Testis (tissue), 3 donors: ENCODE results near the gene SEMA3G. TPM values are rescaled to one million over a fixed set of nuclear protein-coding genes. Genes with fewer than 3 reads are reported as not detected.
A peak's percentile ranks its signal among the peaks of the same experiment; 100 is the strongest.

ENCODE experiments used
- DNase-seq: peaks from one replicate; pipeline ENCODE4 v3.0.0-alpha.2; 2019
- H3K27ac ChIP-seq, 2 donors: fragments of 200-600 bp; sonication (generic); one replicate each; pipeline ENCODE4 v1.5.1; 2019
- H3K27me3 ChIP-seq: fragments of 200-600 bp; sonication (generic); one replicate; pipeline ENCODE4 v1.5.1; 2019
- H3K36me3 ChIP-seq: fragments of 200-600 bp; sonication (generic); one replicate; pipeline ENCODE4 v1.5.1; 2017; ENCODE audit warnings: low read depth; ENCODE audit errors: missing control alignments
- H3K4me1 ChIP-seq: fragments of 200-600 bp; sonication (generic); one replicate; pipeline ENCODE4 v1.5.1; 2019
- H3K4me3 ChIP-seq, 2 donors: fragments of 200-600 bp; sonication (generic); one replicate each; pipeline ENCODE4 v1.5.1; 2017 to 2019
- H3K9me3 ChIP-seq: fragments of 200-600 bp; sonication (generic); one replicate; pipeline ENCODE4 v1.5.1; 2017
- POLR2A ChIP-seq: fragments of 450-650 bp; IDR thresholded peaks from one replicate; pipeline ENCODE4 v1.6.1; 2017; ENCODE audit warnings: antibody characterized with exemption, mild to moderate bottlenecking, moderate library complexity
- WGBS, 2 donors: methylation state at CpG; one replicate each; pipeline ENCODE4 v1.1.5; 2018; 5-methylcytosine and 5-hydroxymethylcytosine counted together
- intact Hi-C: fragments of 100-400 bp; cut with DNase I; formaldehyde crosslinking; loops from one replicate; pipeline ENCODE4 v1.15.1; 2023; ENCODE audit warnings: low total_unique reads
- polyA plus RNA-seq: library from polyadenylated mRNA; stranded (reverse); fragments of 350-450 nt; fragmentation: Illumina TruSeq; extraction: RNeasy Lipid Tissue Mini Kit (QIAGEN cat#74804); gene quantifications from one replicate; pipeline ENCODE4 v1.2.3, GENCODE V29; 2014; ENCODE audit warnings: low read depth, low replicate concordance; ENCODE audit not compliant: insufficient read depth
- total RNA-seq, 2 donors: library from RNA; depleted of rRNA; stranded (reverse); fragments of >200 nt; gene quantifications; one replicate each; pipeline ENCODE4 v1.2.3, GENCODE V29; 2016
- TF ChIP-seq, protein P1 (sequence below), 3 experiments: fragments of 450-650 bp in 2 of 3; fragments of 200-600 bp in 1 of 3; sonication (generic) in 1 of 3; IDR thresholded peaks; one replicate each; pipeline ENCODE4 v1.5.1; 2016 to 2019; ENCODE audit warnings: antibody characterized with exemption in 3 of 3, mild to moderate bottlenecking in 2 of 3, moderate library complexity in 1 of 3

The SEMA3G gene
- total and polyA plus RNA-seq, 3 donors from 2014 or later = 1.7 to 3.1 (median 2.1) TPM

- TF ChIP-seq, protein P1, sequence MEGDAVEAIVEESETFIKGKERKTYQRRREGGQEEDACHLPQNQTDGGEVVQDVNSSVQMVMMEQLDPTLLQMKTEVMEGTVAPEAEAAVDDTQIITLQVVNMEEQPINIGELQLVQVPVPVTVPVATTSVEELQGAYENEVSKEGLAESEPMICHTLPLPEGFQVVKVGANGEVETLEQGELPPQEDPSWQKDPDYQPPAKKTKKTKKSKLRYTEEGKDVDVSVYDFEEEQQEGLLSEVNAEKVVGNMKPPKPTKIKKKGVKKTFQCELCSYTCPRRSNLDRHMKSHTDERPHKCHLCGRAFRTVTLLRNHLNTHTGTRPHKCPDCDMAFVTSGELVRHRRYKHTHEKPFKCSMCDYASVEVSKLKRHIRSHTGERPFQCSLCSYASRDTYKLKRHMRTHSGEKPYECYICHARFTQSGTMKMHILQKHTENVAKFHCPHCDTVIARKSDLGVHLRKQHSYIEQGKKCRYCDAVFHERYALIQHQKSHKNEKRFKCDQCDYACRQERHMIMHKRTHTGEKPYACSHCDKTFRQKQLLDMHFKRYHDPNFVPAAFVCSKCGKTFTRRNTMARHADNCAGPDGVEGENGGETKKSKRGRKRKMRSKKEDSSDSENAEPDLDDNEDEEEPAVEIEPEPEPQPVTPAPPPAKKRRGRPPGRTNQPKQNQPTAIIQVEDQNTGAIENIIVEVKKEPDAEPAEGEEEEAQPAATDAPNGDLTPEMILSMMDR (IDR thresholded peaks at IDR 0.05) = no peak
- no peak for TF ChIP-seq POLR2A
- no peaks in the 10 kb centered on the region for H3K9me3 ChIP-seq
- 94 to 98% methylated on average over 16 to 58 of the region's 59 CpGs for WGBS, 2 donors
- H3K4me1 ChIP-seq = peaks cover 74% of the 10 kb centered on the region
- H3K27ac ChIP-seq = peak overlapping the region; percentile 44 to 81
- intact Hi-C loops = loop anchor here (5.0 kb wide), 1 partner anchor 49 kb away; the partner anchor contains the start of gene UQCC5
- no peaks in the 10 kb centered on the region for H3K27me3 ChIP-seq
- DNase-seq = no peak
- no peak overlapping the region for H3K4me3 ChIP-seq
- no peaks in the 10 kb centered on the region for H3K36me3 ChIP-seq
These were observed 43.1 kb upstream of the SEMA3G start for GRCh38 chr3:52487788-52488691.

DNA sequence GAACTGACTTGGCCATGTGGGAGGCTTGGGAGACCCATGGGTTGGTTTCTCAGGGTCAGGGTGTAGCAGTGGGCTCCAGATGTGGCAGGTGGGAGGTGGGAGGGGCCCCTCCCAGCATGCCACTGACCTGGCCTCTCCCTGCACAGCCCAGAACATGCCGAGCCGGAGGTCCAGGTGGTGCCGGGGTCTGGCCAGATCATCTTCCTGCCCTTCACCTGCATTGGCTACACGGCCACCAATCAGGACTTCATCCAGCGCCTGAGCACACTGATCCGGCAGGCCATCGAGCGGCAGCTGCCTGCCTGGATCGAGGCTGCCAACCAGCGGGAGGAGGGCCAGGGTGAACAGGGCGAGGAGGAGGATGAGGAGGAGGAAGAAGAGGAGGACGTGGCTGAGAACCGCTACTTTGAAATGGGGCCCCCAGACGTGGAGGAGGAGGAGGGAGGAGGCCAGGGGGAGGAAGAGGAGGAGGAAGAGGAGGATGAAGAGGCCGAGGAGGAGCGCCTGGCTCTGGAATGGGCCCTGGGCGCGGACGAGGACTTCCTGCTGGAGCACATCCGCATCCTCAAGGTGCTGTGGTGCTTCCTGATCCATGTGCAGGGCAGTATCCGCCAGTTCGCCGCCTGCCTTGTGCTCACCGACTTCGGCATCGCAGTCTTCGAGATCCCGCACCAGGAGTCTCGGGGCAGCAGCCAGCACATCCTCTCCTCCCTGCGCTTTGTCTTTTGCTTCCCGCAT is 42.3 kb upstream of the SEMA3G start:
- Histone ChIP-seq H3K27me3 (no peaks in the 10 kb centered on the region), H3K27ac (peak overlapping the region; percentile 10 to 86), H3K36me3 (no peaks in the 10 kb centered on the region), H3K4me1 (peaks cover 78% of the 10 kb centered on the region), H3K4me3 (no peak overlapping the region), H3K9me3 (no peaks in the 10 kb centered on the region)
- intact Hi-C loops = loop anchor here (5.0 kb wide), 1 partner anchor 50 kb away; the partner anchor contains the start of gene UQCC5
- TF ChIP-seq, protein P1 (IDR thresholded peaks at IDR 0.05) = no peak
- no peak for TF ChIP-seq POLR2A
- 86% methylated on average over 9 to 31 of the region's 31 CpGs for WGBS, 2 donors
- DNase-seq = no peak

GRCh38 chr3:52484680-52485461 is 40.0 kb upstream of the SEMA3G start:
- Histone ChIP-seq H3K4me3 (no peak overlapping the region), H3K4me1 (peaks cover 83% of the 10 kb centered on the region), H3K27ac (peak overlapping the region; percentile 80 to 86), H3K9me3 (no peaks in the 10 kb centered on the region), H3K36me3 (no peaks in the 10 kb centered on the region), H3K27me3 (no peaks in the 10 kb centered on the region)
- no peak for TF ChIP-seq POLR2A
- TF ChIP-seq, protein P1 (IDR thresholded peaks at IDR 0.05) = no peak
- intact Hi-C loops = loop anchor here (5.0 kb wide), 1 partner anchor 52 kb away; the partner anchor contains the start of gene UQCC5
- no peak for DNase-seq
- 54 to 65% methylated on average over 10 of the region's 10 CpGs for WGBS, 2 donors

DNA sequence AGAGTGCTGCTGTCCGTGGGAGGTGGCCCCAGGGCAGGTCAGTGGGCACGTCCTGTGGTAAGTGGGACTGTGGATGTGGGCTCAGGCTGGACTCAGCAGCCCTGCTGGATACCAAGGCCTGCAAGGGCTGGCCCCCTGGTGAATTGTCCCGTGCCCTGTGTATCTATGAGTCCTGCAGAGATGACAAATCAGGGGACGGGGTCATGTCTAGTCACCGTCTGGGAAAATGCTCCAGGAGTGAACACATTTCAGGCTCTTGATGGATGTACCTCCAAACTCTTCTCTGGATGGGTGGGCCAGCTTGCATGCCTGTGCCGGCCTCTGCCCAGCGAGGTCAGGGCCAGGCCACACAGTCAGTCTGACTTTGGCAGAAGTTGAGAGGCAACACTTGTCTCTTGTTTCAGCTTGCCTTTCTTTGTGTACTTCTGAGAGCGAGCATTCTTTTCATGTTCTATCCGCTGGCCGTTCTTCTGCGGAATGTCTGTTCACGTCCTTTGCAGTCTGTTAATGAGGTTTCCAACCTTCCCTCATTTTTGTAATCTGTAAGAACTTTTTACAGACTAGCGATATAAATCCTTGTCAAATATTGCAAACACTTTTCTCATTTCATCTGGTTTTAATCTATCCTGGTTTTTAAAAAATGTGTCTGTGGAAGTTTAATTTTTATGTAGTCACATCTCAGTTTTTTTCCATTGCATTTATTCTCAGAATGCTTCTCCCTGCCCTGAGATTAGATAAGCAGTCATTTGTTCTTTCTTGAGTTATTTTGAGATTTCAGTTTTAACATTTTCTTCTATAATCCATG is 38.9 kb upstream of the SEMA3G start:
- Histone ChIP-seq H3K27ac (peak overlapping the region; percentile 80 to 86), H3K4me1 (peaks cover 79% of the 10 kb centered on the region), H3K36me3 (no peaks in the 10 kb centered on the region), H3K9me3 (no peaks in the 10 kb centered on the region), H3K27me3 (no peaks in the 10 kb centered on the region), H3K4me3 (no peak overlapping the region)
- 32 to 37% methylated on average over 9 to 13 of the region's 13 CpGs for WGBS, 2 donors
- intact Hi-C loops = no loop called here
- peak; percentile 77 for DNase-seq
- TF ChIP-seq, protein P1 (IDR thresholded peaks at IDR 0.05) = no peak
- TF ChIP-seq POLR2A = no peak
